Dendritic cell treated with granulocyte-macrophage colony-stimulating factor and Interleukin-4, amounts not matched to agents 40 ng/mL and 50 ng/mL, for 4 days (primary cell): ENCODE data around the gene NHLRC4.

Experiments used
- H3K27ac Mint-ChIP-seq: one replicate; pipeline ENCODE4 v1.8.0; 2022; ENCODE audit warnings: mild to moderate bottlenecking, mixed read lengths
- H3K27me3 Mint-ChIP-seq: one replicate; pipeline ENCODE4 v1.8.0; 2022; ENCODE audit warnings: mild to moderate bottlenecking, mixed read lengths
- H3K36me3 Mint-ChIP-seq: one replicate; pipeline ENCODE4 v1.8.0; 2022; ENCODE audit warnings: low read depth, mixed read lengths
- H3K4me1 Mint-ChIP-seq: one replicate; pipeline ENCODE4 v1.8.0; 2022; ENCODE audit warnings: low read depth, mixed read lengths
- H3K4me3 Mint-ChIP-seq: one replicate; pipeline ENCODE4 v1.8.0; 2022; ENCODE audit warnings: mild to moderate bottlenecking, moderate library complexity, mixed read lengths
- H3K9me3 Mint-ChIP-seq: one replicate; pipeline ENCODE4 v1.8.0; 2022; ENCODE audit warnings: mixed read lengths
- intact Hi-C: fragments of 100-400 bp; cut with micrococcal nuclease; formaldehyde crosslinking; loops from one replicate; pipeline ENCODE4 v1.15.0; 2022

NHLRC4 gene

GRCh38 chr16:526181-527014 lies 40.4 kb upstream of the NHLRC4 start:
- intact Hi-C loops = no loop called here
- no peaks in the 10 kb centered on the region for H3K27me3 Mint-ChIP-seq
- H3K36me3 Mint-ChIP-seq = peaks cover 31% of the 10 kb centered on the region
- peak overlapping the region; percentile 84 for H3K27ac Mint-ChIP-seq
- no peaks in the 10 kb centered on the region for H3K9me3 Mint-ChIP-seq
- peak overlapping the region; percentile 82 for H3K4me3 Mint-ChIP-seq
- peaks cover 61% of the 10 kb centered on the region for H3K4me1 Mint-ChIP-seq

- Mint-ChIP-seq H3K36me3 (peaks cover 31% of the 10 kb centered on the region), H3K9me3 (no peaks in the 10 kb centered on the region), H3K4me1 (peaks cover 61% of the 10 kb centered on the region), H3K27ac (peak within 1 kb of the TSS; percentile 89), H3K4me3 (peak within 1 kb of the TSS; percentile 89), H3K27me3 (no peaks in the 10 kb centered on the region)
- intact Hi-C loops = no loop called here
These were observed 39.5 kb upstream of the NHLRC4 start, which contains the start of gene CAPN15 for GRCh38 chr16:527015-527903. Gene CAPN15, plus strand, starts transcription at chr16:527712. Its CDS starts 19,127 bp downstream, at chr16:546839.

GRCh38 chr16:528111-529011 lies 38.4 kb upstream of the NHLRC4 start:
- peak overlapping the region; percentile 89 for H3K27ac Mint-ChIP-seq
- peaks cover 57% of the 10 kb centered on the region for H3K4me1 Mint-ChIP-seq
- intact Hi-C loops = no loop called here
- no peaks in the 10 kb centered on the region for H3K27me3 Mint-ChIP-seq
- H3K9me3 Mint-ChIP-seq = no peaks in the 10 kb centered on the region
- peaks cover 32% of the 10 kb centered on the region for H3K36me3 Mint-ChIP-seq
- peak overlapping the region; percentile 89 for H3K4me3 Mint-ChIP-seq

GRCh38 chr16:529012-529575 lies 37.7 kb upstream of the NHLRC4 start:
- H3K27me3 Mint-ChIP-seq = no peaks in the 10 kb centered on the region
- H3K9me3 Mint-ChIP-seq = no peaks in the 10 kb centered on the region
- intact Hi-C loops = no loop called here
- H3K36me3 Mint-ChIP-seq = peaks cover 39% of the 10 kb centered on the region
- peak overlapping the region; percentile 89 for H3K27ac Mint-ChIP-seq
- peaks cover 57% of the 10 kb centered on the region for H3K4me1 Mint-ChIP-seq
- H3K4me3 Mint-ChIP-seq = peak overlapping the region; percentile 89

GRCh38 chr16:530111-530817 lies 36.5 kb upstream of the NHLRC4 start:
- intact Hi-C loops = no loop called here

GRCh38 chr16:531494-532125 lies 35.2 kb upstream of the NHLRC4 start:
- H3K4me3 Mint-ChIP-seq = no peak overlapping the region
- H3K27me3 Mint-ChIP-seq = no peaks in the 10 kb centered on the region
- intact Hi-C loops = no loop called here
- peaks cover 61% of the 10 kb centered on the region for H3K36me3 Mint-ChIP-seq
- H3K27ac Mint-ChIP-seq = no peak overlapping the region
- H3K4me1 Mint-ChIP-seq = peaks cover 53% of the 10 kb centered on the region
- H3K9me3 Mint-ChIP-seq = no peaks in the 10 kb centered on the region

More at GRCh38 chr16:530111-530817, 36.5 kb upstream of the NHLRC4 start:
- no peaks in the 10 kb centered on the region for H3K27me3 Mint-ChIP-seq
- no peaks in the 10 kb centered on the region for H3K9me3 Mint-ChIP-seq
- H3K4me3 Mint-ChIP-seq = peak overlapping the region; percentile 39
- H3K36me3 Mint-ChIP-seq = peaks cover 48% of the 10 kb centered on the region
- peaks cover 61% of the 10 kb centered on the region for H3K4me1 Mint-ChIP-seq
- H3K27ac Mint-ChIP-seq = peak overlapping the region; percentile 45

- intact Hi-C loops = no loop called here
- Mint-ChIP-seq H3K4me3 (no peak overlapping the region), H3K27me3 (no peaks in the 10 kb centered on the region), H3K27ac (no peak overlapping the region), H3K4me1 (peaks cover 49% of the 10 kb centered on the region), H3K36me3 (peaks cover 72% of the 10 kb centered on the region), H3K9me3 (no peaks in the 10 kb centered on the region)
These were observed 33.2 kb upstream of the NHLRC4 start for GRCh38 chr16:533391-534123.

GRCh38 chr16:534135-534534 lies 32.7 kb upstream of the NHLRC4 start:
- H3K9me3 Mint-ChIP-seq = no peaks in the 10 kb centered on the region
- no peaks in the 10 kb centered on the region for H3K27me3 Mint-ChIP-seq
- peaks cover 43% of the 10 kb centered on the region for H3K4me1 Mint-ChIP-seq
- peak overlapping the region; percentile 72 for H3K27ac Mint-ChIP-seq
- H3K36me3 Mint-ChIP-seq = peaks cover 72% of the 10 kb centered on the region
- intact Hi-C loops = no loop called here
- no peak overlapping the region for H3K4me3 Mint-ChIP-seq

GRCh38 chr16:534856-535445 lies 31.9 kb upstream of the NHLRC4 start:
- intact Hi-C loops = no loop called here
- Mint-ChIP-seq H3K9me3 (no peaks in the 10 kb centered on the region), H3K4me3 (no peak overlapping the region), H3K4me1 (peaks cover 35% of the 10 kb centered on the region), H3K27ac (peak overlapping the region; percentile 72), H3K27me3 (no peaks in the 10 kb centered on the region), H3K36me3 (peaks cover 72% of the 10 kb centered on the region)

GRCh38 chr16:535446-536405 lies 31.1 kb upstream of the NHLRC4 start:
- Mint-ChIP-seq H3K36me3 (peaks cover 72% of the 10 kb centered on the region), H3K4me3 (no peak overlapping the region), H3K27ac (peak overlapping the region; percentile 72), H3K27me3 (no peaks in the 10 kb centered on the region), H3K9me3 (no peaks in the 10 kb centered on the region), H3K4me1 (peaks cover 27% of the 10 kb centered on the region)
- intact Hi-C loops = no loop called here

GRCh38 chr16:536746-537145 lies 30.1 kb upstream of the NHLRC4 start:
- Mint-ChIP-seq H3K27ac (no peak overlapping the region), H3K9me3 (no peaks in the 10 kb centered on the region), H3K27me3 (no peaks in the 10 kb centered on the region), H3K4me1 (peaks cover 27% of the 10 kb centered on the region), H3K4me3 (no peak overlapping the region), H3K36me3 (peaks cover 80% of the 10 kb centered on the region)
- intact Hi-C loops = no loop called here
